Hepatocyte (in vitro differentiated cells): ENCODE results near the gene EEPD1.
"Not testable (repeated sequence)": the region's sequence is repeated elsewhere in the genome, so short reads cannot be mapped to it uniquely, and the experiment has no call there.

ENCODE experiments used
- CTCF ChIP-seq: fragments of 200-600 bp; sonication (generic); IDR thresholded peaks from 2 replicates; pipeline ENCODE4 v1.5.1; 2016; ENCODE audit warnings: antibody characterized with exemption, mild to moderate bottlenecking; ENCODE audit not compliant: poor library complexity
- EZH2 ChIP-seq: fragments of 200-600 bp; sonication (generic); IDR thresholded peaks from 2 replicates; pipeline ENCODE4 v1.6.1; 2016; ENCODE audit warnings: antibody characterized with exemption, mild to moderate bottlenecking, borderline replicate concordance

- TF ChIP-seq CTCF, EZH2: not testable (repeated sequence)
These were observed 105.6 kb downstream of the EEPD1 start for GRCh38 chr7:36258510-36259259.
